Stromal cell of bone marrow (primary cell): ENCODE measurements around the gene TIMM10B.

Experiments used
- DNase-seq: peaks from one replicate; pipeline ENCODE4 v3.0.0-alpha.2; 2012; ENCODE audit warnings: low read depth

Gene TIMM10B

GRCh38 chr11:6481012-6481923, at the start of gene TIMM10B, which contains the start of gene ARFIP2:
TSS of gene TIMM10B (plus strand) at chr11:6481501. CDS start at chr11:6481517, 16 bp downstream.
TSS of gene ARFIP2 (minus strand) at chr11:6481331. CDS start at chr11:6480421, 910 bp downstream.
- peak; percentile 96 for DNase-seq

GRCh38 chr11:6431861-6432260, 49.4 kb upstream of the TIMM10B start:
- DNase-seq, result peak; percentile 27

- DNase-seq, result no peak
Measured at GRCh38 chr11:6433998-6434660, 47.2 kb upstream of the TIMM10B start.

GRCh38 chr11:6437423-6437822, 43.9 kb upstream of the TIMM10B start:
- DNase-seq, result no peak

GRCh38 chr11:6437993-6438392, 43.3 kb upstream of the TIMM10B start:
- no peak for DNase-seq

GRCh38 chr11:6438979-6439571, 42.2 kb upstream of the TIMM10B start:
- DNase-seq, result peak; percentile 40

GRCh38 chr11:6440906-6441358, 40.4 kb upstream of the TIMM10B start, which contains the start of gene HPX:
TSS of gene HPX (minus strand) at chr11:6440987. CDS start at chr11:6440963, 24 bp downstream.
- DNase-seq, result no peak

- DNase-seq, result no peak
Measured at GRCh38 chr11:6442441-6442840, 38.9 kb upstream of the TIMM10B start.

- DNase-seq, result peak; percentile 13
Measured at GRCh38 chr11:6443269-6444003, 37.9 kb upstream of the TIMM10B start.

- DNase-seq, result no peak
Measured at GRCh38 chr11:6448574-6448973, 32.7 kb upstream of the TIMM10B start.

GRCh38 chr11:6452219-6452618, 29.1 kb upstream of the TIMM10B start:
- peak; percentile 89 for DNase-seq

- no peak for DNase-seq
Measured at GRCh38 chr11:6453152-6453551, 28.1 kb upstream of the TIMM10B start.

- no peak for DNase-seq
Measured at GRCh38 chr11:6455070-6455469, 26.2 kb upstream of the TIMM10B start.

- no peak for DNase-seq
Measured at GRCh38 chr11:6456361-6457073, 24.8 kb upstream of the TIMM10B start.

GRCh38 chr11:6457581-6458320, 23.6 kb upstream of the TIMM10B start:
- DNase-seq, result no peak

- DNase-seq, result no peak
Measured at GRCh38 chr11:6458352-6459098, 22.8 kb upstream of the TIMM10B start.

GRCh38 chr11:6459099-6459450, 22.2 kb upstream of the TIMM10B start:
- no peak for DNase-seq

- DNase-seq, result no peak
Measured at GRCh38 chr11:6468712-6469495, 12.4 kb upstream of the TIMM10B start.

GRCh38 chr11:6469599-6469998, 11.7 kb upstream of the TIMM10B start:
- no peak for DNase-seq
